HG02610 (cell line): ENCODE results near the gene ALAS1.
A peak's percentile ranks its signal among the peaks of the same experiment; 100 is the strongest.

Source experiments
- ATAC-seq: cut with Tn5 transposase; IDR thresholded peaks from one replicate; pipeline ENCODE4 v1.9.1; 2021; ENCODE audit warnings: mild to moderate bottlenecking, moderate library complexity; ENCODE audit not compliant: unreplicated experiment

The ALAS1 gene

DNA sequence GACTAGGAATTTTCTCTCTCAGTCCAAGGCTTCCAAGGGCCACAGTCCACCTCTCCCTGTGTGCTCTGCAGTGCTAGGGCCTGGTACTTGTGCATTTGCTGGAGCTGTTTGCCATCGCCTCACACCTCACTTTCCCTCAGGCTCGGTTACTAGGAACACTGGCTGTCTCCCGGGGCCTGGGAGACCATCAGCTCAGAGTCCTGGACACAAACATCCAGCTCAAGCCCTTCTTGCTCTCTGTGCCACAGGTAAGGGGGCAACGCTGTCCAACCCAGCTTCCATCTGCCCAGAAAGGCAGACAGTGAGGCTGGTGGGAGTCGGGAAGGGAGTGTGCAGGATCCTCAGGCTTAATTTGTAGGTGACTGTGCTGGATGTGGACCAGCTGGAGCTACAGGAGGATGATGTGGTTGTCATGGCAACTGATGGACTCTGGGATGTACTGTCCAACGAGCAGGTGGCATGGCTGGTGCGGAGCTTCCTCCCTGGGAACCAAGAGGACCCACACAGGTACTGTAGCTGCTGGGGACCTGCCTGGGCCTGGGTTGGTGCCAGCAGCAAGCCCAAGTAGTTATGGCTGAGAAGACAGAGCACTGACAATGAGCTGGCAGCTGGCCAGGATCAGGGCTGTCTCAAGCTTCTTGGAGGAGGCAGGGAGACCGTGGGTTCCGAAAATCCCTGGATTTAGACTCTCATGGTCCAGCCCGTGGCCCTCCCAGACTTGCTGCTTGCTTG, 51.0 kb downstream of the ALAS1 start:
- ATAC-seq: no peak

DNA sequence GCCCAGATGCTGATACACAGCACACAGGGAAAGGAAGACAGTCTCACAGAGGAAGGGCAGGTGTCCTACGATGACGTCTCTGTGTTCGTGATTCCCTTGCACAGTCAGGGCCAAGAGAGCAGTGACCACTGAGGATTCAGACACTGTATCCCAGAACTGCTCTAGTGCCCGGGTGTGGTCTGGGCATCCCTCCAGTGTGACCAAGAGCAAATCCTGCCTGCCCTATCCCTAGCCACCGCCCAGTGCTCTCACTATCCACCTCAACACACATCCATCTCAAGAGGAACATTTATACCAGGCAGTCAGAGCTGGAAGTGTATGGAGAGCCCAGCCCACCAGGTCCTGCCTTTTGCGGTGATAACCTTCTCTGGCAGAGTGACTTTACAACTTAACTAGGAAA, 51.7 kb downstream of the ALAS1 start:
- no peak for ATAC-seq

DNA sequence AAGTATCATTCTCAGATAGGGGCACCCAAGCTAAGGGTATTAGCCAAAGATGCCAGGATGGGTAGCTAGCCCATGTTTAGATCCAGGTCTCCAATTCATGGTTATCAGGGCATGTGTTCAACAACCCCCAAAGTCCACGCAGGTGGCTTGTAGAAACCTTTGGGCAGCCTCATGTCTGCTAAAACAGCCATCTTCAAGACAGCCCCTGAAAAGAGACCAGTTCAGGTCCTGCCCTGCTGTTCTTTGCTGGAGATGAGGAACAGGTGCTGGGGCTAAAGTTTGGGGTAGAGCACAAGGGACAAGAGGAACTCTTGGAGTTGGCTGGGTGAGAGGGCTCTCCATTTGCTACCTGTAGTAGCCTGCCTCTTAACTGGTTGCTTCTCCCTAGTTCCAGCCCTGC, 52.2 kb downstream of the ALAS1 start:
- no peak for ATAC-seq

DNA sequence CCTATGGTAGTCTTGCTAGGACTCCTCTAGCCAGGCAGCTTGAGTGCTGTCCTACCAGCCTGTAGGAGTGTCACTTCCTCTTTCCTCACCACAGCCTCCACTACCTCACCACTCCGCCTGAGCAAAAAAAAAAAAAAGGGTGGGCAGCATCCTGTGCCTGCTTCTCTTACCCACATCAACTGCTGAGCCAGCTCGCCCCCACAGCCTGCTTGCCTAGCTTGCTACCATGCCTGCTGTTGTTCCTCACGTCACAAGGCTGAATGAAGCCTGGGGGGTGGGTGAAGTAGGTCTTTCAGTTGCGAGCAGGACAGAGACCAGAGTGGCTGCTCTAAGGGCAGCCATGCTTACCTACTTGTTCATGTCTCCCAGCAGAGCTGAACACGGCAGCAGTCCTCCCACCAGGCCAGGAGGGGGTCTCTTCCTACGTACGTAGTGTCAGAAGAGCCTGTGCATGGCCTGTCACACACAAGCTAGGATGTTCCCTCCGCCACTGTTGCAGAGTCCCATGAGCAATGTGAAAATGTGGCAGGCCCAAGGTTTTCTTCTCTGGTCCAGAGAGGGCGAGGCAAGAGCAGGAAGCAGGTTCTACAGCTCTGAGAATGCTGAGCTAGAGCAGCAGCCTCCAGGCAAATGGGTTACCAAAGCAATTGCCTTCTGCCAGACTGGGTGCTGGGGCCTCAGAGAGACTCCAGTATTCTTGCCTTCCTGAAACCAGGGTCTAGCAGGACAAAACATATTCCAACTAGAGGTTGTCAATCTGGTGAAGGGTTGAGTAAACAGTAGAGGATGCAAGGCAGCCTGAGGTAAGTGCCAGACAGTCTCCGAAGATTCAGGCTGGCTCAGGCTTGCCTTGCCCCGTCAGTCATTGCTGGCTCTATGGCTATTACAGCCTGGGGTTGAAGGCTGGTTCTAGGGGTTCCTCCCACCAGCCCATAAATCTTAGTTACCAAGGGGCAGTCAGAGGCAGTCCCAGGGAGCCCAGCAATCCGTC, 55.6 kb downstream of the ALAS1 start:
- peak; percentile 87 for ATAC-seq

DNA sequence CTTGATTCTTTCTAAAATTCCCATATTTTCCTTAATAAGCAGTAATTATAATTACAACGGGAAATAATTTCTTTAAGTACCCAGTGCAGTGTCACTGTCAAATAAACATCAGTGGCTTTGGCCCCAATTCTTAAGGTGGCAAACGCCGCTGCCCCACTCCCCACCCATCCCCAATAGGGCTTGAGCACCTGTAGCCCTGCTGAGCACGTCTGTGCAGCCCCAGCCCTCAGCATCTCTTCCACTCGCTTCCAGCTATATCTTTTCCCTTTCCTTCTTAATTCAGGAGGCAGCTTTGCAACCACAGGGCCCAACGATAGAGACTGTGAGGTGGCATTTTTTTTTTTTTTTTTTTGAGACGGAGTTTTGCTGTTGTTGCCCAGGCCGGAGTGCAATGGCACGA, 56.6 kb downstream of the ALAS1 start:
- ATAC-seq: no peak

DNA sequence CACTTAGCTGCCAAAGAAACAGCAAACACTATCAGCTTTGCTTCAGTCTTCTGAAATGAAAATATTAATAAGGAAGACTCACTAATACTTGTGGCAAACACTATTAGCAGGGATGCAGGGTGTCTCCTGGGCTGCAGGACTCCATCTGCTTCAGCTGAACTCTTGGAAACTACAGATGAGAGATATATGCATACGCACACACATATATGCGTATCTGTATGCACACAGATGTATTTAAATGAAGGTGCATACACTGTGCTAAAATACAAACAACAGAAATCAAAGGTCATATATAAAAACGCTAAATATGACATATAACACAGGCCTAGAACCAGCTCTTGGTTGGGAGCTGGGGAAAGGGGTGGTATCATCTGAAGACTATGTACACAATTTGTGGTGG, 58.2 kb downstream of the ALAS1 start:
- ATAC-seq: no peak

DNA sequence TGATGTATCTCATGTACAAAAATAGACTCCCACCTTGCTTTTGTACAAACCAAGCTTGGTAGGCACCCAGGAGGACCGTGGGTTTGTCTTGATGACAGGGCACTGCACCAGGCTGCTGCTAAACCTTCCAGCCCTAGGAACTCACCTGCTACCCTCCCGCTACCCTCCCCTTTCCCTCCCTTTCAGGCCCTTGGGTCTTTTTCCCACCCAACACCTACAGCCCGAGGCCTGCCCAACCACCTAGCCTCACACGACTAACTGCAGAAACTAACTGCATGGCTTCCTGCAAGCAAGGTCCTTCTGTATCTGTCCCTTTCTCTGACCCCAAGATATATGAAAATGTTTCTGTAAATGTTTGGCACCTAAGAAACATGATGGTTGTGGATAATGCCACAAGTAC, 58.7 kb downstream of the ALAS1 start:
- no peak for ATAC-seq

DNA sequence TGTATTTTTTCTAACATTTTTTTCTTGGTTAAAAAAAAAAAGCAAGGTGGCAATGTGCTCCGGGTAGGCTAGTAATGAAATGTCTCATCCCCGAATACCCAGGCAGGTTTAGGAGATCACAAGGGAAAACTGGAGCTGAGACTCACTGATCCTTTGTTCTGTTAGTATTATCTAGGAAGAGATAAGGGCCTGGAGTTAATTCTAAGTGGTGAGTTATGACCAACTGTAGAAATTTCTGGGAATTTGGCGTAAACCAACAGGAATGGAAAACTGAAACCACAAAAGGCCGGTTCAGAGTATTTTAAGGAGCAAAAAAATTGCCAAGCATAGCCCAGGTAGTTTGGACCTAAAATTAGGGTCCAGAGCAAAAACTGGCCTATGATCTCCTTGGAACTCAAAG, 60.0 kb downstream of the ALAS1 start:
- ATAC-seq: no peak

DNA sequence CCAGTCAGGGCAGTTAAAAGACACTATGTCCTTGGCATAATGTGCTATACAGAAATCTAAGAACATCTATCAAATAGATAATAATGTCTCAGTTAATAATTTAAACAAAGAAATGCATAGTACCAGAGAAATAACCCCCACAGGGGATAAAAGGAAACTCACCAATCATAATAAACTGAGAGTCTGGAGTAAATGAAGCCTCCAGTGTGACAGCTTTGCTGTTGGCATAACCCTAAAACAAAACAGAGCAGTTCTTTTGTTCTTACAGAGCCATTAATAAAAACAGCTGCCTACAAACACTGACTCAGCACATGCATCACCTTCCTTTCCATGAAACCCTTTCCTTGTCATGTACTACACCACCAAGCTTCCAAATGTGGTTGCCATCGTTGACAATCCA, 61.1 kb downstream of the ALAS1 start:
- no peak for ATAC-seq

DNA sequence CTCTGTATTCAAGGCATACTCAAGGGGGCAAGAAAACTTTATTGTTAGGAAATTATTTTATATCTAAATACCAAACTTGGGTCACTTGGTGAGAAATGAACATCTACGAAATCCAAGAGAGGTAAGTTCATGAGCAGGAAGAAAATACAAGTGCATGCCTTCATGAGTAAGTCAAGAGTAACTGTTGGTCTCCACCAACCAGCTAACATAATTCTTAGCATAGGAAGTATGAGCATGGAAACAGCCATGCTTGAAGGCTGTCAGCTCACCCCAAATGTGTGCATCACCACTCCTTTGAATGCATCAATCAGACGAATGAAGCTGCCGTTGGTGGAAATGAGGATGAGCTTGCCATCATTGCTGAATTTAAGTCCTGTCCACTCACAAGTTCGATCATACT, 61.5 kb downstream of the ALAS1 start:
- ATAC-seq: no peak

DNA sequence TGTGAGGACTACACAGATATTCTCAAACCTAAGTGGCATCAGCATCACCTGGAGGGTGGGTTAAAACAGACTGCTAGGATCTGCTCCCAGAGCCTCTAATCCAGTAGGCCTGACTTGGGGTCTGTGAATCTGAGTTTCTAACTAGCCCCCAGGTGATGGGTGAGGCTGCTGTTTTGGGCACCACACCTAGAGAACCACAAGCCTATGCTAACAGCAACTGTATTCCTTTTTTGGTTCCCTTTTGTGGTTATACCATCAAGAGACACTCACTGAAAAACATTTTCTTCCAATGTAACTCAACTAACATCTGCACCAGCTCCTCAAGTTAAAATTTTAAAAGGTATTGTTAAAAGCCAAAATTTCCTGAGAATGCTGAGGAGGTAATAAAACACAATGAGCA, 64.5 kb downstream of the ALAS1 start:
- ATAC-seq: no peak
